ENCODE measurements around the gene SMCP. TPM values are rescaled to one million over a fixed set of nuclear protein-coding genes. Genes with fewer than 3 reads are reported as not detected.

Gene SMCP
- total RNA-seq = not detected

- no peak for ATAC-seq (replicated peaks)
- Mint-ChIP-seq H3K36me3 (ENCODE audit: low read depth) (no peaks in the 10 kb centered on the region), H3K4me1 (peaks cover 10% of the 10 kb centered on the region), H3K9me3 (no peaks in the 10 kb centered on the region), H3K4me3 (no peak within 1 kb of the TSS), H3K27me3 (peaks cover 9% of the 10 kb centered on the region), H3K27ac (no peak within 1 kb of the TSS)
Measured at GRCh38 chr1:152878042-152878441, at the start of gene SMCP. Gene SMCP, plus strand, starts transcription at chr1:152878322. Its CDS starts 6,101 bp downstream, at chr1:152884423.

GRCh38 chr1:152836870-152837269, 41.3 kb upstream of the SMCP start:
- Mint-ChIP-seq H3K9me3 (no peaks in the 10 kb centered on the region), H3K27me3 (peaks cover 6% of the 10 kb centered on the region), H3K27ac (no peak overlapping the region), H3K4me1 (no peaks in the 10 kb centered on the region), H3K4me3 (no peak overlapping the region), H3K36me3 (ENCODE audit: low read depth) (no peaks in the 10 kb centered on the region)
- ATAC-seq (replicated peaks) = no peak

GRCh38 chr1:152842556-152842955, 35.6 kb upstream of the SMCP start, which contains the start of gene LCE6A:
Gene LCE6A, plus strand, starts transcription at chr1:152842856. Its CDS starts 665 bp downstream, at chr1:152843521.
- Mint-ChIP-seq H3K27me3 (peaks cover 10% of the 10 kb centered on the region), H3K4me3 (no peak within 1 kb of the TSS), H3K9me3 (no peaks in the 10 kb centered on the region), H3K36me3 (ENCODE audit: low read depth) (no peaks in the 10 kb centered on the region), H3K27ac (no peak within 1 kb of the TSS), H3K4me1 (no peaks in the 10 kb centered on the region)
- ATAC-seq (replicated peaks) = no peak

- no peaks in the 10 kb centered on the region for H3K9me3 Mint-ChIP-seq
- H3K27ac Mint-ChIP-seq = no peak overlapping the region
- H3K27me3 Mint-ChIP-seq = peaks cover 18% of the 10 kb centered on the region
- no peaks in the 10 kb centered on the region for H3K36me3 Mint-ChIP-seq (ENCODE audit: low read depth)
- no peaks in the 10 kb centered on the region for H3K4me1 Mint-ChIP-seq
- H3K4me3 Mint-ChIP-seq = no peak overlapping the region
- ATAC-seq (replicated peaks) = no peak
Measured at GRCh38 chr1:152855661-152856060, 22.5 kb upstream of the SMCP start.

GRCh38 chr1:152858062-152858461, 20.1 kb upstream of the SMCP start:
- peaks cover 14% of the 10 kb centered on the region for H3K27me3 Mint-ChIP-seq
- ATAC-seq (replicated peaks) = no peak

GRCh38 chr1:152859696-152860095, 18.4 kb upstream of the SMCP start, which contains the start of gene LCE7A:
Gene LCE7A, plus strand, starts transcription at chr1:152859996. Its CDS starts 702 bp downstream, at chr1:152860698.
- no peaks in the 10 kb centered on the region for H3K4me1 Mint-ChIP-seq
- H3K9me3 Mint-ChIP-seq = no peaks in the 10 kb centered on the region
- peaks cover 14% of the 10 kb centered on the region for H3K27me3 Mint-ChIP-seq
- no peaks in the 10 kb centered on the region for H3K36me3 Mint-ChIP-seq (ENCODE audit: low read depth)
- ATAC-seq (replicated peaks) = no peak
- H3K27ac Mint-ChIP-seq = no peak within 1 kb of the TSS
- no peak within 1 kb of the TSS for H3K4me3 Mint-ChIP-seq

More at GRCh38 chr1:152858062-152858461, 20.1 kb upstream of the SMCP start:
- Mint-ChIP-seq H3K4me3 (no peak overlapping the region), H3K36me3 (ENCODE audit: low read depth) (no peaks in the 10 kb centered on the region), H3K9me3 (no peaks in the 10 kb centered on the region), H3K4me1 (no peaks in the 10 kb centered on the region), H3K27ac (no peak overlapping the region)

DNA sequence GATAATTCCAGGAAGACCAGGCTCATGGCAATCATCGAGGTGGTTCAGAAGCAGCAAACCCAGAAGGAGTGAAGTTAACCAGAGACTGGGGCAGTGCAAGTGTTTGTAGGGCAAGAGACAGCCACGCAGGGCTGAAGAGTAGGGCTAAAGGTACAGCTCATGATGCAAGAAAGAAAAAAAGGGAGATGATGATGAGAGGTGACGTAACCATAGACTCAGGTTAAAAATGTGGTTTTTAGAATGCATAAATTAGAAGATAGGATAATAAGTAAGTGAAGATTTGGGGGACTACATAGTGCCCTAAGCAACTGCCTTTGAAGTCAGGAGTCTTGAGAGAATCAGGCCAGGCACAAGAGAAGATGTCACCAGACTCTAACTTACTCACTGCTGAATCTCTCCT, 18.0 kb upstream of the SMCP start:
- no peak for ATAC-seq (replicated peaks)
- no peak overlapping the region for H3K27ac Mint-ChIP-seq
- H3K27me3 Mint-ChIP-seq = peaks cover 14% of the 10 kb centered on the region
- no peaks in the 10 kb centered on the region for H3K9me3 Mint-ChIP-seq
- H3K4me1 Mint-ChIP-seq = no peaks in the 10 kb centered on the region
- H3K36me3 Mint-ChIP-seq (ENCODE audit: low read depth) = no peaks in the 10 kb centered on the region
- no peak overlapping the region for H3K4me3 Mint-ChIP-seq

DNA sequence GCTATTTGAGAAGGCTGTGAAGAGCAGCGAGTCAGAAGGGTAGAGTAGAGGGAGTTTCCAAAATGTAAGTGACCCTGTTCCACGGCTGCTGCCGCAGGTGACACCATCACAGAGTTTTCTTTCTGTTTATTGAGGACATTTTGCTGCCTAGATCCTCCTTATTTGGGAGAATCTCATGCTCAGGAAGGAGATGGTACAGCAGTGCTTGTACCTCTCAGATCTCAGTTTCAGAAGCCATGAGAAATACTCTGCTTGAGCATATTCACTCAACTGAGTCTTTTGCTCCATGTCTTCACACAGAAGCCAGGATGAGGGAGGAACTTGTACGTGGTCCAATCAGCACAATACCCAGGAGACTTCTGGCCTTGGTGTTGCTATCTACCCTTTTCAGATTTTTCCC, 16.7 kb upstream of the SMCP start:
- no peak for ATAC-seq (replicated peaks)
- no peaks in the 10 kb centered on the region for H3K4me1 Mint-ChIP-seq

DNA sequence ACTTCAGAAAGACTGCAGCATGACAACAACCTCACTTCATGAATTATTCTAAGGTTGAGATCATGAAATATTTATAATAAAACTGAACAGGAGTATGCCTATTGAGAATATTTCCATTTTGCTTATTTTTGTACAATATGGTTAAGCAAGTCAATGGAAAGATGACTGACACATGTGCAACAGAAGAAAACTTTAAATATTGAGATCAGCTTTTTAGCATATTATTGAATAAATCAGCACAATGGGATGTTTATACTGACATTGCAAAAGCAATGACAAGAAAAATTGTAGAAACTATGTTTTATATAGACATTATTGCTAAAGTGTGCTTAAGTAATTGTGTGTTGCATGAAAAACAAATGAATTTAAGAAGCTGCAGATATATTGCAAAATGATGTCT, 13.7 kb upstream of the SMCP start:
- Mint-ChIP-seq H3K9me3 (no peaks in the 10 kb centered on the region), H3K27ac (no peak overlapping the region), H3K36me3 (ENCODE audit: low read depth) (no peaks in the 10 kb centered on the region), H3K4me3 (no peak overlapping the region), H3K4me1 (no peaks in the 10 kb centered on the region), H3K27me3 (no peaks in the 10 kb centered on the region)
- no peak for ATAC-seq (replicated peaks)

More for the DNA sequence above, 16.7 kb upstream of the SMCP start:
- Mint-ChIP-seq H3K27ac (no peak overlapping the region), H3K27me3 (peaks cover 14% of the 10 kb centered on the region), H3K36me3 (ENCODE audit: low read depth) (no peaks in the 10 kb centered on the region), H3K4me3 (no peak overlapping the region), H3K9me3 (no peaks in the 10 kb centered on the region)

- Mint-ChIP-seq H3K9me3 (no peaks in the 10 kb centered on the region), H3K27me3 (peaks cover 3% of the 10 kb centered on the region), H3K36me3 (ENCODE audit: low read depth) (no peaks in the 10 kb centered on the region), H3K4me3 (no peak overlapping the region), H3K27ac (no peak overlapping the region), H3K4me1 (no peaks in the 10 kb centered on the region)
- ATAC-seq (replicated peaks) = no peak
Measured at GRCh38 chr1:152866321-152866720, 11.8 kb upstream of the SMCP start.

- no peak overlapping the region for H3K4me3 Mint-ChIP-seq
- no peaks in the 10 kb centered on the region for H3K4me1 Mint-ChIP-seq
- no peak for ATAC-seq (replicated peaks)
- no peaks in the 10 kb centered on the region for H3K36me3 Mint-ChIP-seq (ENCODE audit: low read depth)
- H3K27ac Mint-ChIP-seq = no peak overlapping the region
- H3K9me3 Mint-ChIP-seq = no peaks in the 10 kb centered on the region
- H3K27me3 Mint-ChIP-seq = peaks cover 5% of the 10 kb centered on the region
Measured at GRCh38 chr1:152869808-152870419, 8.2 kb upstream of the SMCP start.

GRCh38 chr1:152870831-152871730, 7.0 kb upstream of the SMCP start:
- peaks cover 10% of the 10 kb centered on the region for H3K27me3 Mint-ChIP-seq
- no peaks in the 10 kb centered on the region for H3K9me3 Mint-ChIP-seq
- no peak overlapping the region for H3K4me3 Mint-ChIP-seq
- no peaks in the 10 kb centered on the region for H3K4me1 Mint-ChIP-seq
- no peaks in the 10 kb centered on the region for H3K36me3 Mint-ChIP-seq (ENCODE audit: low read depth)
- no peak overlapping the region for H3K27ac Mint-ChIP-seq
- no peak for ATAC-seq (replicated peaks)

- ATAC-seq (replicated peaks) = no peak
- H3K27me3 Mint-ChIP-seq = peaks cover 10% of the 10 kb centered on the region
- no peak overlapping the region for H3K4me3 Mint-ChIP-seq
- H3K36me3 Mint-ChIP-seq (ENCODE audit: low read depth) = no peaks in the 10 kb centered on the region
- H3K4me1 Mint-ChIP-seq = no peaks in the 10 kb centered on the region
- no peaks in the 10 kb centered on the region for H3K9me3 Mint-ChIP-seq
- no peak overlapping the region for H3K27ac Mint-ChIP-seq
Measured at GRCh38 chr1:152871731-152872126, 6.4 kb upstream of the SMCP start.

- H3K4me1 Mint-ChIP-seq = no peaks in the 10 kb centered on the region
- no peaks in the 10 kb centered on the region for H3K9me3 Mint-ChIP-seq
- no peaks in the 10 kb centered on the region for H3K36me3 Mint-ChIP-seq (ENCODE audit: low read depth)
- H3K27me3 Mint-ChIP-seq = peaks cover 15% of the 10 kb centered on the region
- no peak overlapping the region for H3K27ac Mint-ChIP-seq
- ATAC-seq (replicated peaks) = no peak
- H3K4me3 Mint-ChIP-seq = no peak overlapping the region
Measured at GRCh38 chr1:152873495-152873894, 4.6 kb upstream of the SMCP start.

DNA sequence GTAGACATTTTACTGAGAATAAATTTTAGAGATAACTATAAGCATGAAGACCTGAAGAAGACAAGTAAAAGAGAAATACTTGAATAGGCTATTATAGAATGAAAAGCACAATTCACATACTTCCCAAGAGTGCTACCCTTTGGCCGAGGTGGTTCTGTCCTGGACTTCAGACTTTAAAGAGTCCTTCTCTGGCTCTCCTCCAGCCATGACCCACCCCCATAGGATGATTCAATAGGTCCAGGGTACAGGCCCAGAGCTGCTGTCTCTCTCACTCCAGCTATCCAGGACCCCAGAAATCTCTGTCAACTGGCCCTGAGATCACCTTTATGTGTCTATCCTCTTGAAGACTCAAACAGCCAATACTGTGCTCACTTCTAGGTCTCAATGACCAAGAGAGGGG, 1.3 kb upstream of the SMCP start:
- Mint-ChIP-seq H3K27ac (no peak overlapping the region), H3K4me3 (no peak overlapping the region), H3K36me3 (ENCODE audit: low read depth) (no peaks in the 10 kb centered on the region), H3K4me1 (peaks cover 10% of the 10 kb centered on the region), H3K27me3 (peaks cover 9% of the 10 kb centered on the region), H3K9me3 (no peaks in the 10 kb centered on the region)
- no peak for ATAC-seq (replicated peaks)

Data from activated T-helper 17 cell treated with anti-CD3 and anti-CD28 coated beads, Interleukin-2, amount 50 U/mL, for 72 hours (primary cell).